Measurements from ENCODE around the gene SHISA8.
"Not testable (repeated sequence)": the region's sequence is repeated elsewhere in the genome, so short reads cannot be mapped to it uniquely, and the experiment has no call there.

Gene SHISA8

GRCh38 chr22:41899110-41899509 lies 15.8 kb downstream of the SHISA8 start:
- no peak for DNase-seq (ENCODE audit: low read depth in 2 of 2)

GRCh38 chr22:41898645-41899044 lies 16.2 kb downstream of the SHISA8 start:
- DNase-seq (ENCODE audit: low read depth in 2 of 2) = no peak

- no peak for DNase-seq (ENCODE audit: low read depth in 2 of 2)
Observed at GRCh38 chr22:41893591-41894375, 21.1 kb downstream of the SHISA8 start.

- no peak for DNase-seq (ENCODE audit: low read depth in 2 of 2)
Observed at GRCh38 chr22:41892721-41893120, 22.2 kb downstream of the SHISA8 start.

GRCh38 chr22:41891407-41891806 lies 23.5 kb downstream of the SHISA8 start:
- no peak for DNase-seq (ENCODE audit: low read depth in 2 of 2)

- DNase-seq (ENCODE audit: low read depth in 2 of 2) = no peak
Observed at GRCh38 chr22:41888627-41889200, 26.2 kb downstream of the SHISA8 start.

- DNase-seq (ENCODE audit: low read depth in 2 of 2) = no peak
Observed at GRCh38 chr22:41885516-41885915, 29.4 kb downstream of the SHISA8 start.

GRCh38 chr22:41885116-41885515 lies 29.8 kb downstream of the SHISA8 start:
- DNase-seq (ENCODE audit: low read depth in 2 of 2) = no peak

GRCh38 chr22:41883400-41883799 lies 31.5 kb downstream of the SHISA8 start:
- no peak for DNase-seq (ENCODE audit: low read depth in 2 of 2)

- DNase-seq (ENCODE audit: low read depth in 2 of 2) = no peak
Observed at GRCh38 chr22:41880653-41881052, 34.2 kb downstream of the SHISA8 start.

- no peak for DNase-seq (ENCODE audit: low read depth in 2 of 2)
Observed at GRCh38 chr22:41876675-41877074, 38.2 kb downstream of the SHISA8 start.

GRCh38 chr22:41876275-41876674 lies 38.6 kb downstream of the SHISA8 start:
- no peak for DNase-seq (ENCODE audit: low read depth in 2 of 2)

- no peak for DNase-seq (ENCODE audit: low read depth in 2 of 2)
Observed at GRCh38 chr22:41875531-41876270, 39.2 kb downstream of the SHISA8 start.

- no peak for DNase-seq (ENCODE audit: low read depth in 2 of 2)
Observed at GRCh38 chr22:41874090-41874489, 40.8 kb downstream of the SHISA8 start.

GRCh38 chr22:41873391-41873790 lies 41.5 kb downstream of the SHISA8 start:
- DNase-seq (ENCODE audit: low read depth in 2 of 2) = no peak

- no peak for DNase-seq (ENCODE audit: low read depth in 2 of 2)
Observed at GRCh38 chr22:41870786-41871185, 44.1 kb downstream of the SHISA8 start.

- DNase-seq (ENCODE audit: low read depth in 2 of 2) = not testable (repeated sequence)
Observed at GRCh38 chr22:41870081-41870480, 44.8 kb downstream of the SHISA8 start.

GRCh38 chr22:41868556-41868955 lies 46.3 kb downstream of the SHISA8 start:
- no peak for DNase-seq (ENCODE audit: low read depth in 2 of 2)

GRCh38 chr22:41863472-41863871 lies 51.4 kb downstream of the SHISA8 start:
- DNase-seq (ENCODE audit: low read depth in 2 of 2) = no peak

GRCh38 chr22:41862530-41863266 lies 52.2 kb downstream of the SHISA8 start:
- DNase-seq (ENCODE audit: low read depth in 2 of 2) = peak; percentile 53 to 57

- DNase-seq (ENCODE audit: low read depth in 2 of 2) = peak in 1 of 2 donors; percentile 24
Observed at GRCh38 chr22:41862160-41862529, 52.7 kb downstream of the SHISA8 start.
